Peyer's patch (tissue), 4 donors: Measurements from ENCODE around the gene KLHDC2.

Source experiments
- CTCF ChIP-seq, 6 experiments: fragments of 450-650 bp in 4 of 6; fragments of 200-600 bp in 2 of 6; sonication (generic) in 1 of 6; IDR thresholded peaks; one replicate each; pipeline ENCODE4 v1.5.1; 2017 to 2019; ENCODE audit warnings: antibody characterized with exemption in 6 of 6, mild to moderate bottlenecking in 3 of 6, moderate library complexity in 1 of 6
- POLR2A ChIP-seq, 2 donors: fragments of 450-650 bp; IDR thresholded peaks; one replicate each; pipeline ENCODE4 v1.5.1; 2017; ENCODE audit warnings: antibody characterized with exemption in 2 of 2, mild to moderate bottlenecking in 2 of 2, moderate library complexity in 2 of 2

- TF ChIP-seq POLR2A (IDR thresholded peaks at IDR 0.05) (no peak), CTCF (IDR thresholded peaks at IDR 0.05) (no peak)
Observed at GRCh38 chr14:49774106-49774505, 6.2 kb downstream of the KLHDC2 start.
